GM21717 (cell line): ENCODE data around the gene PTGDR.

Experiments used
- ATAC-seq: cut with Tn5 transposase; IDR thresholded peaks from one replicate; pipeline ENCODE4 v1.9.1; 2021; ENCODE audit warnings: mild to moderate bottlenecking, moderate library complexity; ENCODE audit not compliant: unreplicated experiment

Gene PTGDR

GRCh38 chr14:52263190-52263589 is 4.3 kb upstream of the PTGDR start:
- ATAC-seq = no peak

- no peak for ATAC-seq
Measured at GRCh38 chr14:52265253-52265652, 2.2 kb upstream of the PTGDR start.

- ATAC-seq = no peak
Measured at GRCh38 chr14:52266179-52266578, 1.3 kb upstream of the PTGDR start.

GRCh38 chr14:52266782-52267181 is 716 bp upstream of the PTGDR start:
- ATAC-seq = no peak

- no peak for ATAC-seq
Measured at GRCh38 chr14:52268279-52269061, 972 bp downstream of the PTGDR start.

- ATAC-seq = no peak
Measured at GRCh38 chr14:52269100-52269499, 1.6 kb downstream of the PTGDR start.

- ATAC-seq = no peak
Measured at GRCh38 chr14:52269982-52270381, 2.5 kb downstream of the PTGDR start.

- no peak for ATAC-seq
Measured at GRCh38 chr14:52271538-52271937, 4.0 kb downstream of the PTGDR start.

- ATAC-seq = no peak
Measured at GRCh38 chr14:52272375-52272774, 4.9 kb downstream of the PTGDR start.

GRCh38 chr14:52275372-52275771 is 7.9 kb downstream of the PTGDR start:
- ATAC-seq = no peak

- ATAC-seq = no peak
Measured at GRCh38 chr14:52277552-52277951, 10.1 kb downstream of the PTGDR start.

- no peak for ATAC-seq
Measured at GRCh38 chr14:52279408-52279807, 11.9 kb downstream of the PTGDR start.

GRCh38 chr14:52283099-52283498 is 15.6 kb downstream of the PTGDR start:
- no peak for ATAC-seq

- no peak for ATAC-seq
Measured at GRCh38 chr14:52286661-52287649, 19.5 kb downstream of the PTGDR start.

- no peak for ATAC-seq
Measured at GRCh38 chr14:52296378-52296777, 28.9 kb downstream of the PTGDR start.

GRCh38 chr14:52298795-52299194 is 31.3 kb downstream of the PTGDR start:
- no peak for ATAC-seq

- ATAC-seq = no peak
Measured at GRCh38 chr14:52299692-52300278, 32.3 kb downstream of the PTGDR start.

GRCh38 chr14:52303236-52303635 is 35.7 kb downstream of the PTGDR start:
- ATAC-seq = no peak

GRCh38 chr14:52304248-52304904 is 36.9 kb downstream of the PTGDR start:
- no peak for ATAC-seq

- ATAC-seq = no peak
Measured at GRCh38 chr14:52305014-52305413, 37.5 kb downstream of the PTGDR start.

- ATAC-seq = no peak
Measured at GRCh38 chr14:52307376-52307775, 39.9 kb downstream of the PTGDR start.
